Glomerular visceral epithelial cell (primary cell): ENCODE data around the gene PTER.

Experiments used
- DNase-seq: peaks from one replicate; pipeline ENCODE4 v3.0.0-alpha.2; 2016; ENCODE audit errors: extremely low spot score

PTER gene

GRCh38 chr10:16544591-16544990 is 107.8 kb downstream of the PTER start:
- no peak for DNase-seq

GRCh38 chr10:16545116-16545736 is 108.4 kb downstream of the PTER start:
- peak; percentile 19 for DNase-seq

DNA sequence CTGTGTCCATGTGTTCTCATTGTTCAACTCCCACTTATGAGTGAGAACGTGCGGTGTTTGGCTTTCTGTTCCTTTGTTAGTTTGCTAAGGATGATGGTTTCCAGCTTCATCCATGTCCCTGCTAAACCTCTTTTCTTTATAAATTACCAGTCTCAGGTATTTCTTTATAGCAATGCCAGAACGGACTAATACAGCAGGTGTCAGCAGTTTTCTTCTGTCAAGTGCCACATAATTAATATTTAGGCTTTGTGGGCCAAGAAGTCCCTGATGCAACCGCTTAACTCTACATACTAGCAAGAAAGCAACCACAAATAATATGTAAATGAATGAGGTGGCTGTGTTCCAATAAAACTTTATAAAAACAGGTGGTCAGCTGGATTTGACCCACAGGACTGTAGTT is 111.2 kb downstream of the PTER start:
- no peak for DNase-seq

DNA sequence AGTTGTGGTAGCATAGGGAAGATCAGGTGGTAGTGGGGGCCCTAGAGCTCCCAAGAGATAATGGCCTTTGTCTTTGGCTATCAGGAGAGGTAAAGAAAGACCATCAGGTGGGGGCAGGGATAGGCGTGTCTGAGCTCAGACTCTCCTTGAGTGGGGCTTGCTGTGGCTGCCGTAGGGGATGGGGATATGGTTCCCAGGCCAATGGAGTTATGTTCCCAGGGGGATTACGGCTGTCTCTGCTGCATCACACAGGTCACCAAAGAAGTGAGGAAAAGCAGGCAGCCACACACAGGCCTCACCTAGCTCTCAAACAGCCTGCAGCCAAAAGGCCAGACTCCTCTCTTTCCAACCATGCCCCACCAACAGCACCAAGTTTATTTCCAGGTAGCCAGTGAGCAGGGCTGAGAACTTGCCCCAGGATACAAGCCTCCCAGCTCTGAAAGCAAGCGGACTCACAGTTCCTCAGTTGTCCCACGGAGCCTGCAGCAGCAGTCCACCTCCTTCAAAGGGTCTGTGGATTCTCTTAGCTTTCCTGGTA is 122.5 kb downstream of the PTER start:
- no peak for DNase-seq

DNA sequence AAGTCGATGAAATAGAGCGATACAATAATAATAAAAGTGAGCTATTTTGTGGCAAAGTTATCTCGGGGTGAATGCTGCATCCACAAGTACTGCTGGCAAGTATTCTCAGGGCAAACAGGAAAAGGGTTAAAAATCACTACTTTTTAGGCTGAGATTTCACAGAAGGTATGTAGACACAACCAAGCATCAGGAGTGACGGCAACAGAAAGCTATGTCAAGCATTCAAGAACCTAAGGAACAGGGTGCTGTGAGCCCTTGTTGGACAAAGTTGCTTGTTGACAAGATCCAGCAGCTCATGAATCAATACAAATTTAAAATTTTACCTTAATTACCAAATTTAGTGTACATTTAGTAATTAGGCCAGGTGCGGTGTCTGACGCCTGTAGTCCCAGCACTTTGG is 126.1 kb downstream of the PTER start:
- DNase-seq, result no peak
